HG03354 (cell line): ENCODE results near the gene CDRT15L2.
"Not testable (repeated sequence)": the region's sequence is repeated elsewhere in the genome, so short reads cannot be mapped to it uniquely, and the experiment has no call there.

Experiments used
- ATAC-seq: cut with Tn5 transposase; IDR thresholded peaks from one replicate; pipeline ENCODE4 v1.9.1; 2021; ENCODE audit warnings: mild to moderate bottlenecking; ENCODE audit not compliant: unreplicated experiment, poor library complexity, severe bottlenecking

The CDRT15L2 gene

GRCh38 chr17:20571653-20572052 lies 7.9 kb upstream of the CDRT15L2 start:
- not testable (repeated sequence) for ATAC-seq

- ATAC-seq, result not testable (repeated sequence)
Observed at GRCh38 chr17:20573216-20573615, 6.3 kb upstream of the CDRT15L2 start.

DNA sequence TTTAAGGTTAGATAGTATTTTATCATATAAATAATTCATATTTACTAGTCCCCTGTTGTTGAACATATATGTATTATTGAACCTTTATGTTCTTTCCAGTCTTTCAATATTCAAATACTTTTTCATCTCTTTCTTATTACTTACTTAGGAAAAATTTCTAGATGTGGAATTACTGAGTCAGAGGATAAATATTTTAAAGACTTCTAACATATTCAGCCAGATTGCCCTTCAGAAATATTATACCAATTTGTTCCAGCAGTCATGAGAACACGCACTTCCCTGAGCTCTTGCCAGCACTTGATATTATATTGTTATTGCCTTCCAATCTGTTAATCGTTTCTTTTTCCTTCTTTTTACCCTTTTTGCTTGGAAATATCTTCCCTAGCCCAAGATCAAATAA lies 4.5 kb upstream of the CDRT15L2 start:
- not testable (repeated sequence) for ATAC-seq

GRCh38 chr17:20583891-20584577 lies 4.5 kb downstream of the CDRT15L2 start:
- ATAC-seq, result not testable (repeated sequence)

GRCh38 chr17:20588744-20589453 lies 9.4 kb downstream of the CDRT15L2 start:
- not testable (repeated sequence) for ATAC-seq

- not testable (repeated sequence) for ATAC-seq
Observed at GRCh38 chr17:20589454-20589810, 9.9 kb downstream of the CDRT15L2 start.

DNA sequence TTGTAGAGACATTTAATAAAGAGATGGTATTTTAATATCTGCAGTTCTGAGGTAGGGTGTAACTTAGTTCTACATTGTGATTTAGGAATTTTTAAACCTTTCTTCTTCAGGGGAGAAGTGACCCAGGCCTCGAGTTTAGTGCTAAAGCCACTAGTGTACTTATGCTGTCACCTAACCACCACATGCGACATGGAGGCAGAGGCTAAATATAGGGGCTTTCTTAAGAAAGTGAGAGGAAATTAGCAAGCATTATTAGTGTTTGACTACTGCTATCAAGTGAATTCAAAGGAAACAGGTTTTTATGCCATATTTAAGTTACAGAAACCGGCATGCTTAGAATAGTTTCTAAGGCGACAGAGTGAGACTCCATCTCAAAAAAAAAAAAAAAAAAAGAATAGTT lies 11.5 kb downstream of the CDRT15L2 start:
- ATAC-seq, result not testable (repeated sequence)

DNA sequence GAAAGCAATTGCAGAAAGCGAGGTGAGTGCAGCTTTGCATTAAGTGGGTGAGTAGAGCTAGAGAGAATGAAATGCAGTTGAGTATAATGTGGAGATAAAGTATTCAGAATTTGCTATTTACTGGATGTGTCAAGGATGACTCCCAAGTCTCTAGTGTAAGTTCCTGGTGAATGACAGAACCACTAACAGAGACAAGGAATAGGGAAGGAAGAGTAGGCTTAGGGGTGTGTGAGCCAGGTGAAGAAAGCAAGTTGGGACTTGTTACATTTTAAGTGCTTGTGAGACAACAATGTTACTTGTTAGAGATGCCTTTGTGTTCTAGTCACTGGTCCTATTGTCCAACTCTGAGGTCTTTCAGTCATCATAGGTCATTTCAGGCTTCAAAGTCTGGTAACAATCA lies 26.0 kb downstream of the CDRT15L2 start:
- ATAC-seq, result not testable (repeated sequence)

- not testable (repeated sequence) for ATAC-seq
Observed at GRCh38 chr17:20609490-20609889, 30.0 kb downstream of the CDRT15L2 start.

DNA sequence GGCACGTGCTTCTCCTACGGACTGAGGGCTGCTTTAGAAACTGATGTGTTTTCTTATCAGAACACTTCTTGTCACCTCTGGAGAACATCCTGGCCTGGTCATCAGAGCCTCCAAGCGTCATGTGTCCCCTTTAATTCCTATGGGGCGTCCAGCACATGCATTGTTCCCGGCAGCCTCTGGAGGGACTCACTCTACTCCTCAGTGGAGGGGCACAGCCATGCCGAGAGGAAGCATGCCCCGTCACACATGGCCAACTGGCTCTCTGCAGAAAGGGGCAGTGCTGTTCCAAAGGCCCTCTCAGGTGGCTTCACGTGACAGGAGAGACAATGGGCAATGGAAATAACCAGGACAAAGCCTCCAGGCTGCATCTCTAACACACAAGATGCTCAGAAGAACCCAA lies 31.8 kb downstream of the CDRT15L2 start:
- no peak for ATAC-seq

DNA sequence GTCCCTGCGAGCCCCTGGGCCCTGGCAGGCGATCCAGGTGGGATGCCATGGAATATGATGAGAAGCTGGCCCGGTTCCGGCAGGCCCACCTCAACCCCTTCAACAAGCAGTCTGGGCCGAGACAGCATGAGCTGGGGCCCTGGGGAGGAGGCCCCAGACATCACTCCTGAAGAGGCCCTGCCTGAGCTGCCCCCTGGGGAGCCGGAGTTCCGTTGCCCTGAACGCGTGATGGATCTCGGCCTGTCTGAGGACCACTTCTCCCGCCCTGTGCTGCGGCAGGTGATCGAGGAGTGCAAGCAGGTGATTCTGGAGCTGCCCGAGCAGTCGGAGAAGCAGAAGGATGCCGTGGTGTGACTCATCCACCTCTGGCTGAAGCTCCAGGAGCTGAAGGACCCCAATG lies 33.1 kb downstream of the CDRT15L2 start:
- ATAC-seq, result no peak

DNA sequence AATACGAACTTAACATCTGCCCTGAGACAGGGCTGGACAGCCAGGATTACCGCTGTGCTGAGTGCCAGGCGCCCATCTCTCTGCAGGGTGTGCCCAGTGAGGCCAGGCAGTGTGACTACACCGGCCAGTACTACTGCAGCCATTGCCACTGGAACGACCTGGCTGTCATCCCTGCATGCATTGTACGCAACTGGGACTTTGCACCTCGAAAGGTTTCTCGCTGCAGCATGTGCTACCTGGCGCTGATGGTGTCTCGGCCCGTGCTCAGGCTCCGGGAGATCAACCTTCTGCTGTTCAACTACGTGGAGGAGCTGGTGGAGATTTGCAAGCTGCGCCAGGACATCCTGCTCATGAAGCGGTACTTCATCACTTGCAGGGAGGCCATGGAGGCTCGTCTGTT lies 33.7 kb downstream of the CDRT15L2 start:
- no peak for ATAC-seq

GRCh38 chr17:20613905-20614304 lies 34.4 kb downstream of the CDRT15L2 start:
- ATAC-seq, result no peak

- not testable (repeated sequence) for ATAC-seq
Observed at GRCh38 chr17:20615461-20615860, 35.9 kb downstream of the CDRT15L2 start.
